HEK293T (cell line): ENCODE results near the gene SLAMF8.

Experiments
- BHLHE40 ChIP-seq: fragments of 450-650 bp; IDR thresholded peaks from 2 replicates; pipeline ENCODE4 v1.6.1; 2016; ENCODE audit warnings: mild to moderate bottlenecking, moderate library complexity, borderline replicate concordance
- CTBP1 ChIP-seq: fragments of 450-650 bp; IDR thresholded peaks from 2 replicates; pipeline ENCODE4 v1.6.1; 2016; ENCODE audit warnings: borderline replicate concordance
- ELF4 ChIP-seq: fragments of 450-650 bp; IDR thresholded peaks from 2 replicates; pipeline ENCODE4 v1.6.1; 2017; ENCODE audit warnings: antibody characterized with exemption
- FOXK2 ChIP-seq: fragments of 450-650 bp; IDR thresholded peaks from 2 replicates; pipeline ENCODE4 v1.6.1; 2016; ENCODE audit warnings: mild to moderate bottlenecking
- FOXM1 ChIP-seq: fragments of 450-650 bp; IDR thresholded peaks from 2 replicates; pipeline ENCODE4 v1.6.1; 2017; ENCODE audit warnings: mild to moderate bottlenecking, borderline replicate concordance
- HDGF ChIP-seq: fragments of 450-650 bp; IDR thresholded peaks from 2 replicates; pipeline ENCODE4 v1.6.1; 2017; ENCODE audit warnings: antibody characterized with exemption, borderline replicate concordance
- NFRKB ChIP-seq: fragments of 450-650 bp; IDR thresholded peaks from 2 replicates; pipeline ENCODE4 v1.6.1; 2016; ENCODE audit warnings: mild to moderate bottlenecking, moderate library complexity
- SP1 ChIP-seq: fragments of 450-650 bp; IDR thresholded peaks from 2 replicates; pipeline ENCODE4 v1.6.1; 2017
- SUZ12 ChIP-seq: fragments of 450-650 bp; IDR thresholded peaks from 2 replicates; pipeline ENCODE4 v1.6.1; 2016; ENCODE audit warnings: mild to moderate bottlenecking
- TARDBP ChIP-seq: fragments of 450-650 bp; IDR thresholded peaks from 2 replicates; pipeline ENCODE4 v1.6.1; 2016
- ZNF384 ChIP-seq: fragments of 450-650 bp; IDR thresholded peaks from 2 replicates; pipeline ENCODE4 v1.6.1; 2016

- TF ChIP-seq SP1 (no peak), NFRKB (no peak), FOXM1 (no peak), SUZ12 (no peak), ELF4 (no peak), BHLHE40 (no peak), FOXK2 (no peak), ZNF384 (no peak), TARDBP (no peak), HDGF (no peak), CTBP1 (no peak)
Measured at GRCh38 chr1:159827549-159827948, 876 bp downstream of the SLAMF8 start.
